GM12878 (cell line): ENCODE results near the gene KRT75. TPM values are rescaled to one million over a fixed set of nuclear protein-coding genes. Genes with fewer than 3 reads are reported as not detected.

Source experiments
- ATAC-seq: fragments of 200-7000 bp; cut with Tn5 transposase; 3 replicates; pipeline ENCODE4 v1.9.1; 2020; ENCODE audit warnings: mild to moderate bottlenecking, moderate library complexity
- BruUV-seq: library from RNA; stranded (reverse); fragments of 400-500 nt; replicated peaks from 2 replicates; lab custom pipeline; 2021; lab: Mats Ljungman, UMichigan
- CTCF ChIA-PET: fragments of 300-600 bp; sonication (Branson Sonifier 250); formaldehyde crosslinking; extraction: SDS; loops from one replicate; lab custom pipeline; 2021; ENCODE audit warnings: inconsistent platforms; lab: Yijun Ruan, JAX
- POLR2A ChIA-PET: fragments of 350-600 bp; formaldehyde crosslinking; extraction: SDS; loops from one replicate; lab custom pipeline; 2021; ENCODE audit warnings: inconsistent platforms; lab: Charles Lee
- RAD21 ChIA-PET: fragments of 300-600 bp; sonication (Branson Sonifier 250); formaldehyde crosslinking; loops from one replicate; lab custom pipeline; 2023; ENCODE audit warnings: antibody characterized with exemption; ENCODE audit not compliant: unreplicated experiment; lab: Charles Lee
- SMC1A ChIA-PET: fragments of 300-600 bp; sonication (Branson Sonifier 250); formaldehyde crosslinking; loops from one replicate; lab custom pipeline; 2023; ENCODE audit not compliant: unreplicated experiment, uncharacterized antibody; lab: Charles Lee
- DNase-seq: peaks from one replicate; pipeline ENCODE4 v3.0.0-alpha.2; 2011; ENCODE audit warnings: low read depth, low spot score
- FAIRE-seq: peaks from 3 replicates; lab custom pipeline; 2011; peaks lifted over from hg19 to GRCh38; lab: Jason Lieb, UNC
- H2AFZ ChIP-seq: 2 replicates; pipeline ENCODE4 v1.6.0; 2011; ENCODE audit warnings: low read depth, low read length, control low read depth; ENCODE audit not compliant: control insufficient read depth
- H3K27ac ChIP-seq: 2 replicates; pipeline ENCODE4 v1.5.1; 2011; ENCODE audit warnings: control low read depth; ENCODE audit not compliant: control insufficient read depth, insufficient read depth
- H3K27me3 ChIP-seq, 2 experiments: replicated peaks in 1 of 2; 2 replicates each; pipeline versions ENCODE4 v1.6.0 to v1.6.1; 2011; ENCODE audit warnings: low read length in 1 of 2; ENCODE audit not compliant: control insufficient read depth in 2 of 2, insufficient read depth in 2 of 2
- H3K36me3 ChIP-seq, 2 experiments: 2 replicates each; pipeline ENCODE4 v1.5.1; 2011; ENCODE audit warnings: low read length in 1 of 2; ENCODE audit not compliant: control insufficient read depth in 2 of 2, insufficient read depth in 2 of 2
- H3K4me1 ChIP-seq: 2 replicates; pipeline ENCODE4 v1.6.1; 2011; ENCODE audit warnings: mild to moderate bottlenecking, low read length, moderate library complexity, mixed read lengths; ENCODE audit not compliant: control insufficient read depth, insufficient read depth
- H3K4me2 ChIP-seq: 2 replicates; pipeline ENCODE4 v1.6.0; 2011; ENCODE audit warnings: control low read depth; ENCODE audit not compliant: control insufficient read depth, insufficient read depth
- H3K4me3 ChIP-seq: fragments of 200-600 bp; sonication (generic); 2 replicates; pipeline ENCODE4 v1.5.1; 2016
- H3K79me2 ChIP-seq: 2 replicates; pipeline ENCODE4 v1.6.0; 2011; ENCODE audit warnings: low read length; ENCODE audit not compliant: control insufficient read depth, insufficient read depth
- H3K9ac ChIP-seq: 2 replicates; pipeline ENCODE4 v1.8.0; 2011; ENCODE audit warnings: low read length, control low read depth, mixed read lengths; ENCODE audit not compliant: control insufficient read depth, insufficient read depth
- H3K9me3 ChIP-seq: replicated peaks from 3 replicates; pipeline ENCODE4 v1.5.1; 2011; ENCODE audit warnings: mild to moderate bottlenecking, low read length; ENCODE audit not compliant: control insufficient read depth, insufficient read depth
- H4K20me1 ChIP-seq: 2 replicates; pipeline ENCODE4 v1.6.0; 2011; ENCODE audit not compliant: control insufficient read depth, insufficient read depth
- CTCF ChIP-seq, 3 experiments: IDR thresholded peaks in 2 of 3; conservative IDR thresholded peaks in 1 of 3; 2 replicates each; pipeline ENCODE4 v1.5.1; 2011; ENCODE audit warnings: low read depth in 3 of 3, low read length in 3 of 3, mild to moderate bottlenecking in 3 of 3, control low read depth in 2 of 3, moderate library complexity in 2 of 3, inconsistent platforms in 1 of 3, mixed read lengths in 1 of 3; ENCODE audit not compliant: control insufficient read depth in 2 of 3, insufficient read depth in 1 of 3; ENCODE audit errors: extremely low read depth in 1 of 3
- EP300 ChIP-seq, 2 experiments: fragments of 150-350 bp in 1 of 2; IDR thresholded peaks; 2 replicates each; pipeline ENCODE4 v1.6.1; 2011 to 2012; ENCODE audit warnings: low read depth in 2 of 2, low read length in 2 of 2, borderline replicate concordance in 1 of 2, improper control_type of control experiment in 1 of 2, inconsistent platforms in 1 of 2; ENCODE audit not compliant: control insufficient read depth in 1 of 2
- WGBS: methylation state at CpG from one replicate; pipeline ENCODE4 v1.1.6; 2016; ENCODE audit warnings: low lambda C conversion rate; ENCODE audit not compliant: insufficient replicate concordance, insufficient coverage; ENCODE audit errors: missing lambda C conversion rate; 5-methylcytosine and 5-hydroxymethylcytosine counted together
- in situ Hi-C: fragments of 300-500 bp; cut with MboI; formaldehyde crosslinking; loops from 9 replicates; pipeline ENCODE4 v1.14.3; 2018; ENCODE audit warnings: mixed read lengths
- intact Hi-C: fragments of 100-400 bp; cut with micrococcal nuclease; formaldehyde crosslinking; loops from one replicate; pipeline ENCODE4 v1.14.2; 2022; ENCODE audit not compliant: unreplicated experiment
- polyA plus RNA-seq, 11 experiments: library from polyadenylated mRNA; depleted of rRNA in 4 of 11; unstranded in 6 of 11; stranded (reverse) in 5 of 11; fragments of >200 nt; fragmentation: Nextera tagmentation in 4 of 11; fragmentation: Illumina TruSeq in 1 of 11; extraction: Ambion mirVana in 4 of 11; extraction: Trizol in 1 of 11; gene quantifications; 1 replicate in 1 of 11; 2 replicates in 10 of 11; pipeline versions ENCODE4 v1.2.1 to v1.2.3, GENCODE V29; 2011 to 2016; ENCODE audit warnings: inconsistent platforms in 2 of 11, missing spikeins in 2 of 11, low read depth in 1 of 11
- total RNA-seq, 4 experiments: library from RNA; depleted of rRNA in 3 of 4; stranded (reverse); fragments of >200 nt in 3 of 4; fragmentation: Illumina TruSeq in 1 of 4; extraction: Trizol in 1 of 4; gene quantifications; 2 replicates each; pipeline versions ENCODE4 v1.2.1 to v1.2.3, GENCODE V29; 2013 to 2021

The KRT75 gene
- total and polyA plus RNA-seq, 10 of the 15 experiments (the other 5 are each of a cell fraction or from before 2014, with no cell fraction given): not detected

DNA sequence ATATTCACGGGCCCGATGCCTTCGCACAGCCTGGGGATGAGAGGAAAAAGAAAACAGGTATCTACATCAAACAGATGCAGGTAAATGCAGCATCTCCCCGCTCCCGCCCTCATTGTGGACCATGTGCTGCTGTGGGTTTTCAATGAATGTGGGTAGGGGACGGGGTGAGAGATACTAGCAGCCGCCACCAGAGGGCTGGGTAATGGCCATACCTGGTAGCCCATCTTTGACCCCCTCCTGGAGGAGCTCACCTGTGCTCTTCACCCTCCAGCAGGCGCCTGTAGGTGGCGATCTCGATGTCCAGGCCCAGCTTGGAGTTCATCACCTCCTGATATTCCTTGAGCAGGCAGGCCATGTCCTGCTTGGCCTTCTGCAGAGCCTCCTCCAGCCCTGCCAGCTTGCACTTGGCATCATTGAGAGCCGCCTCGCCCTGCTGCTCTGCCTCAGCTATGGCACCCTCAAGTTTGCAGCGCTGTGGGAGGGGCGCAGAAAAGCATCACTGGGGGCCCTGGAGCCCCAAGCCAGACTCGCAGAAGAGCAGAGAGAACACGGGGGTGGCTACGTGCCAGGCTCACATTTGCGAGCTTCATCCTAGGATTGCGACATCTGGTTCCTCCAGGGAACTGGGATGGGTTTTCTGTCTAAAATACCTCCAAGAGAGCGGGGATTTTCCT lies 38.3 kb downstream of the KRT75 start:
- intact Hi-C loops: no loop called here
- TF ChIP-seq CTCF (IDR thresholded peaks at IDR 0.05 in 2 of 3, conservative IDR thresholded peaks at IDR 0.05 in 1 of 3; ENCODE audit: control insufficient read depth in 2 of 3, extremely low read depth in 1 of 3, insufficient read depth in 1 of 3, low read depth in 3 of 3, low read length in 3 of 3) (peak; percentile 1 to 38 (median 34); a peak in 3 of 6 replicates), EP300 (IDR thresholded peaks at IDR 0.05; ENCODE audit: borderline replicate concordance in 1 of 2, control insufficient read depth in 1 of 2, low read depth in 2 of 2, low read length in 2 of 2) (no peak)
- TF ChIP-seq, all 136 proteins: peak for 1
- BruUV-seq: no TSS peak
- H3K4me3 ChIP-seq: no peak overlapping the region
- ChIA-PET CTCF (interaction anchor here (0.7 to 1.4 kb wide), 6 partner anchors 10 to 510 kb away, joined by 3 to 8 read pairs (median 4); partner anchors contain the start of gene KRT82), SMC1A (no interaction called here), POLR2A (no interaction called here), RAD21 (no interaction called here)
- no peak for FAIRE-seq
- no peak overlapping the region for H3K4me2 ChIP-seq
- WGBS: 39% methylated on average over 20 of the region's 20 CpGs
- no peaks in the 10 kb centered on the region; the same call in 1 of the 2 replicates for H3K4me1 ChIP-seq
- peak; percentile 70 for ATAC-seq
- H3K9me3 ChIP-seq: no peaks in the 10 kb centered on the region
- H3K9ac ChIP-seq: no peak overlapping the region
- in situ Hi-C loops: loop anchor here (25.0 kb wide), 1 partner anchor 591 kb away; no protein-coding TSS in a partner anchor
- no peak overlapping the region for H3K27ac ChIP-seq
- no peak for DNase-seq
- peaks cover 0 to 3% of the 10 kb centered on the region in 2 experiments; a peak in 1 of 4 replicates for H3K27me3 ChIP-seq
- H4K20me1 ChIP-seq: no peaks in the 10 kb centered on the region
- H3K79me2 ChIP-seq: no peaks in the 10 kb centered on the region
- no peaks in the 10 kb centered on the region for H3K36me3 ChIP-seq
- H2AFZ ChIP-seq: no peak overlapping the region
